Common myeloid progenitor, CD34-positive (primary cell): ENCODE measurements around the gene SCO1.
A peak's percentile ranks its signal among the peaks of the same experiment; 100 is the strongest.
"Not testable (repeated sequence)": the region's sequence is repeated elsewhere in the genome, so short reads cannot be mapped to it uniquely, and the experiment has no call there.

Source experiments
- CTCF ChIA-PET: fragments of 350-600 bp; sonication (Branson Sonifier 250); formaldehyde crosslinking; loops from one replicate; lab custom pipeline; 2021; ENCODE audit warnings: antibody characterized with exemption; lab: Charles Lee
- POLR2A ChIA-PET: fragments of 350-600 bp; sonication (Branson Sonifier 250); formaldehyde crosslinking; loops from one replicate; lab custom pipeline; 2021; ENCODE audit warnings: antibody characterized with exemption; lab: Charles Lee
- DNase-seq, 3 donors: peaks; one replicate each; pipeline versions ENCODE4 v3.0.0 to v3.0.0-alpha.2; 2013
- H3K27ac ChIP-seq, 2 experiments: 1 replicate in 1 of 2; 2 replicates in 1 of 2; pipeline ENCODE4 v1.7.0; 2013; ENCODE audit warnings: inconsistent platforms in 2 of 2, low read length in 2 of 2, mild to moderate bottlenecking in 2 of 2, low read depth in 1 of 2, moderate library complexity in 1 of 2; ENCODE audit not compliant: severe bottlenecking in 2 of 2, insufficient read depth in 1 of 2, poor library complexity in 1 of 2
- H3K27me3 ChIP-seq, 5 experiments: replicated peaks in 2 of 5; 1 replicate in 3 of 5; 2 replicates in 2 of 5; pipeline versions ENCODE4 v1.6.1 to v1.7.0; 2013; ENCODE audit warnings: low read length in 4 of 5, mild to moderate bottlenecking in 2 of 5, moderate library complexity in 2 of 5, inconsistent platforms in 1 of 5; ENCODE audit not compliant: insufficient read depth in 5 of 5, control insufficient read depth in 4 of 5
- H3K36me3 ChIP-seq, 4 experiments: 1 replicate in 2 of 4; 2 replicates in 2 of 4; pipeline versions ENCODE4 v1.6.1 to v1.7.0; 2013; ENCODE audit warnings: low read length in 3 of 4, control low read depth in 1 of 4, mild to moderate bottlenecking in 1 of 4; ENCODE audit not compliant: control insufficient read depth in 4 of 4, insufficient read depth in 4 of 4
- H3K4me1 ChIP-seq, 4 experiments: 1 replicate in 3 of 4; 2 replicates in 1 of 4; pipeline versions ENCODE4 v1.6.1 to v1.7.1; 2013; ENCODE audit warnings: low read length in 3 of 4, mild to moderate bottlenecking in 3 of 4, control low read depth in 1 of 4, inconsistent platforms in 1 of 4, moderate library complexity in 1 of 4; ENCODE audit not compliant: control insufficient read depth in 4 of 4, insufficient read depth in 4 of 4; ENCODE audit errors: control extremely low read depth in 1 of 4
- H3K4me3 ChIP-seq, 7 experiments: 1 replicate in 4 of 7; 2 replicates in 3 of 7; pipeline versions ENCODE4 v1.5.1 to v1.7.0; 2013; ENCODE audit warnings: mild to moderate bottlenecking in 7 of 7, low read length in 6 of 7, moderate library complexity in 6 of 7, inconsistent platforms in 2 of 7, low read depth in 2 of 7, control low read depth in 1 of 7; ENCODE audit not compliant: insufficient read depth in 4 of 7, control insufficient read depth in 1 of 7; ENCODE audit errors: extremely low read depth in 1 of 7
- H3K9me3 ChIP-seq, 5 experiments: 1 replicate in 4 of 5; 2 replicates in 1 of 5; pipeline versions ENCODE4 v1.6.1 to v1.7.1; 2013; ENCODE audit warnings: low read length in 4 of 5, mild to moderate bottlenecking in 2 of 5, inconsistent platforms in 1 of 5, low read depth in 1 of 5, moderate library complexity in 1 of 5; ENCODE audit not compliant: control insufficient read depth in 4 of 5, insufficient read depth in 2 of 5; ENCODE audit errors: control extremely low read depth in 1 of 5
- WGBS: methylation state at CpG from one replicate; pipeline ENCODE4 v1.1.5; 2013; ENCODE audit not compliant: insufficient coverage; 5-methylcytosine and 5-hydroxymethylcytosine counted together

SCO1 gene

DNA sequence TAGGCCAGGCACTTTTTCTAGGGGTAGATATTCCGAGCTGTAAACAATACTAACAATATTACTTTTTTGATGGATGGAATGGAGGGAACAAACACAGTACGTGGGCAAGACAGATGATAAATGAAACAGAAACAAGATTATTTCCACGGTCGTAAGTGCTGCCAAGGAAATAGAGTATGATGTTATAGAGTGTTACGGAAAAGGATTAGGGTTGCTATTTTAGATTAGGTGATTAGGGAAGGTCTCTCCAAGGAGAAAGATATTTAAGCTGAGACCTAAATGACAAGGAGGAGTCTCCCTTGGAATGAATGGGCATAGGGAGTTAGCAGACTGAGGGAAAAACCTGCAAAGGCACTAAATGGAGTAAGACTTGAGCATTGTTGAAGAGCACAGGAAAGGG, 8.4 kb upstream of the SCO1 start:
- H3K4me1 ChIP-seq, result peaks cover 6 to 34% (median 14%) of the 10 kb centered on the region in 4 experiments
- no peaks in the 10 kb centered on the region for H3K9me3 ChIP-seq
- no peaks in the 10 kb centered on the region for H3K27me3 ChIP-seq
- CTCF ChIA-PET, result interaction anchor here (1.8 kb wide), 1 partner anchor 59 kb away, joined by 4 read pairs; no protein-coding TSS in a partner anchor
- WGBS, result 91% methylated on average over 4 of the region's 5 CpGs
- POLR2A ChIA-PET, result no interaction called here
- DNase-seq, result no peak
- no peak overlapping the region for H3K4me3 ChIP-seq
- H3K27ac ChIP-seq, result no peak overlapping the region
- peaks cover 13 to 58% (median 43%) of the 10 kb centered on the region in 4 experiments for H3K36me3 ChIP-seq

DNA sequence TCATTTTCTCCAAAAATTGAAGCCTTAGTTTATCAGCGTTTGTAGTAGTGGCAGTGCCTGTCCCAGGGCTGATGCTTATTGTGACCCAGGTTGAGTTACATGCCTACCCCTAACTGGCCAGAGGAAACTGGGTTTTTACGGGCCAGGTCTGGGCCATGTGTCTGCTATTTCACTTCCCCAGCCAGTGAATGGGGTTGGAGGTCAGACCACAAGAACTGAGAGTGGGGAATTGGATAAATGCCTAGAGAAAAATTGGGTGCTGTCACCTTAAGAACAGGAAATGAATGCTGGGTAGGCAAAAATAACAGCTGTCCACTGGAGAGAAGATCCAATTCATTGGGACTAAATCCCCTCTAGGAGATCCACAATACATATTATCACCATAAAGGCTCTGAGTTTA, 5.2 kb upstream of the SCO1 start:
- ChIA-PET POLR2A (no interaction called here), CTCF (no interaction called here)
- peaks cover 6 to 31% (median 25%) of the 10 kb centered on the region in 4 experiments for H3K36me3 ChIP-seq
- H3K27me3 ChIP-seq, result no peaks in the 10 kb centered on the region
- WGBS, result 29% methylated on average over 2 of the region's 2 CpGs
- H3K4me1 ChIP-seq, result peaks cover 19 to 59% (median 38%) of the 10 kb centered on the region in 4 experiments
- H3K9me3 ChIP-seq, result no peaks in the 10 kb centered on the region
- peak; percentile 13 to 40 (median 25) for DNase-seq
- peak overlapping the region in 1 of 7 experiments; percentile 50 for H3K4me3 ChIP-seq
- H3K27ac ChIP-seq, result peak overlapping the region in 1 of 2 experiments; percentile 52

DNA sequence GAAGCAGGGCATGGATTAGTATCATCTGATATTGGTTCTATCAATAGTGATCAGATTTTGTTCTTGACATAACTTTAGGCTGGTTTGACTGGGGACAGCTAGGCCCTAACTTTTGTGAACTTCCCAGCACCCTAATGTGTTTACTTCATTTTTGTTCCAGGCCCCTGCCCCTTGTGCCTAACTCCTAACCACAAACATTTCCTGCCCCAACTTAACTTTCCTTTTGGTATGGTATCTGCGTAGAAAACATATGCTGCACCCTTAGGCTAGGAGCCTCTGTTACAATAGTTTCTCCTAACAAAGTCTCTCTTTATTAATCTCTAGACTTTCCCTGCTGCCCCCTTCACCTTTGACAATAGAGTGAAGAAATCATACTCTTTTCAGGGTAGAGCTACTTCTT, 2.5 kb upstream of the SCO1 start:
- POLR2A ChIA-PET, result no interaction called here
- peak overlapping the region in 5 of 7 experiments; percentile 27 to 70 (median 52) for H3K4me3 ChIP-seq
- H3K9me3 ChIP-seq, result no peaks in the 10 kb centered on the region
- H3K27ac ChIP-seq, result peak overlapping the region; percentile 59 to 80
- no peaks in the 10 kb centered on the region for H3K27me3 ChIP-seq
- H3K36me3 ChIP-seq, result peaks cover 4 to 10% (median 7%) of the 10 kb centered on the region in 4 experiments
- CTCF ChIA-PET, result interaction anchor here (0.9 to 1.9 kb wide), 5 partner anchors 13 to 37 kb away, joined by 3 to 10 read pairs (median 4); no protein-coding TSS in a partner anchor
- H3K4me1 ChIP-seq, result peaks cover 24 to 67% (median 48%) of the 10 kb centered on the region in 4 experiments
- DNase-seq, result peak; percentile 29 to 63 (median 50)
- WGBS, result 0% methylated on average over 1 of the region's 1 CpG

DNA sequence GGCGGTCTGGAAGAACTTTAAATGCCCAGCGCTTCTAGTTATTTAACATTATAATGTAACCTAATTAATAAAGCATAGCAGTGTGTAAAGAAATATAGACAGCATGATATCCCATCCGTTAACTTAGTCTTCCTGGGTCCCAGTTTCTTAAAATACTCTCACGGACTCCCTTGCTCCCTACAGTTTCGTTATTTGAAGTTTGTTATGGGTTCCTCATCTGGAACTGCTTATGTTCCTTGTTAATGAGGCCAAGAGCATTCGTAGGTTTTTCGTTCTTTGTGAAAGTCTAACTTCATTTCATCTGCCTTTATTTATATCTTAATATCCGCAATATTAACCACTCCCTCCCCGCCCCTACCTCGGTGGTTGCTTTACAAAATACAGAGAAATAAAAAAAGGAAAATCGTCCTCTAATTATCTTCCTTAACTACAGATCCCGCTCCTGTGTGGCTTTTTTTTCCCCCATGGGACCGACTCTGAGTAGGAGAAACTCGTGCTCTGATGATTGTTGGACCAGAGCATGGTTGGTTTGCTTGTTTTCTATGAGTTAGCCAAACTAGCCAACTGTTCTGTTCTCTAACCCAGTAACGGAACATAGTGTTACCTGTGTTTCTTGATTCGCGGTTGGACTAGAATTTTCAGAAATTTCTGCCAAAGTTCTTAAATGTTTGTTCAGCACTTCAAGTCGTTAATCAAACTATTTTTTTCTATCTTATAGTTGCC, 924 bp upstream of the SCO1 start:
- Histone ChIP-seq H3K36me3 (peaks cover 10 to 18% (median 13%) of the 10 kb centered on the region in 4 experiments), H3K27me3 (no peaks in the 10 kb centered on the region), H3K4me1 (peaks cover 24 to 60% (median 48%) of the 10 kb centered on the region in 4 experiments), H3K9me3 (no peaks in the 10 kb centered on the region), H3K27ac (peak overlapping the region; percentile 91 to 95), H3K4me3 (peak overlapping the region; percentile 86 to 100 (median 93))
- POLR2A ChIA-PET, result no interaction called here
- WGBS, result 0% methylated on average over 4 of the region's 18 CpGs
- CTCF ChIA-PET, result no interaction called here
- peak in 1 of 3 donors; percentile 16 for DNase-seq

DNA sequence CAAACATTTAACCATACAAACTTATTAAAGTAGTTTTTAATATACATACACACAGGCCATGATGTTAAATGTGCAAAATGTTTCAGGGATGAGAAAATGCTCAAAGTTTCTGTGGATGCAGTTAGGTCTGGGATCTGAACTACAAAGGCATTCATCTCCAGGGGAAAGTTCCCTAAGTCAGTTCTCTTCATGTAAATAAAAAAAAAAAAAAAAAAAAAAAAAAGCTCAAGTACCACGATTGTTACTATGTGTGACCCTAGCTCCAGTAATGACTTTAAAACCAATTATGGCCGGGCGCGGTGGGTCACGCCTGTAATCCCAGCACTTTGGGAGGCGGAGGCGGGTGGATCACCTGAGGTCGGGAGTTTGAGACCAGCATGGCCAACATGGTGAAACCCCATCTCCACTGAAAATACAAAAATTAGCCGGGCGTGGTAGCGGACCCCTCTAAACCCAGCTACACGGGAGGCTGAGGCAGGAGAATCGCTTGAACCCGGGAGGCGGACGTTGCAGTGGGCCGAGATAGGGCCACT, 1.4 kb downstream of the SCO1 start:
- DNase-seq, H3K9me3 ChIP-seq, H3K27me3 ChIP-seq: not testable (repeated sequence)
- ChIA-PET POLR2A (interaction anchor here (0.9 kb wide), 1 partner anchor 15 kb away, joined by 3 read pairs; no protein-coding TSS in a partner anchor), CTCF (interaction anchor here (0.6 to 4.5 kb wide), 6 partner anchors 11 to 130 kb away, joined by 3 to 31 read pairs (median 3); no protein-coding TSS in a partner anchor)
- H3K4me3 ChIP-seq, result peak overlapping the region in 5 of 7 experiments; percentile 86 to 100 (median 91)
- WGBS, result 95% methylated on average over 13 of the region's 17 CpGs
- peaks cover 18 to 39% (median 35%) of the 10 kb centered on the region in 4 experiments for H3K4me1 ChIP-seq
- peak overlapping the region in 1 of 2 experiments; percentile 95 for H3K27ac ChIP-seq
- H3K36me3 ChIP-seq, result peaks cover 17 to 38% (median 28%) of the 10 kb centered on the region in 4 experiments

DNA sequence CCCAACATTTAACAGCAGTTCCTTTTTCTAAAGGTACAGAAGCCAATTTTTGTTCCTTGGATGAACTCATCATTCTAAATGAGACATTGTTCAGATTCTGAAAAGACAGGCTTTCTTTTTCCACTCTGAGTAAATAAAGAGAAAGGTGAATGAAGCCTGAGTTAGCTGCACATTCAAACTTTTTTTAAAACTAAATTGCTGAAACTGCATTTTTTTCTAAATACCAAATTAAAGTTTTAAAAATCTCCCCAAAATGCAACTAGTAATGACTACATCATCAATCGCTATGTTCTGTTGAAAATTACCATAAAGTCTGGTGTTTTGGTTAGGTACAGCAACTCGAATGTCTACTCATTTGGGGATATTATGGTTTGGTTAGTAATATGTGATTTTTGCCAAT, 9.8 kb downstream of the SCO1 start:
- Histone ChIP-seq H3K36me3 (peaks cover 20 to 75% (median 41%) of the 10 kb centered on the region in 4 experiments), H3K9me3 (no peaks in the 10 kb centered on the region), H3K27me3 (no peaks in the 10 kb centered on the region), H3K27ac (no peak overlapping the region), H3K4me3 (no peak overlapping the region), H3K4me1 (no peaks in the 10 kb centered on the region)
- ChIA-PET CTCF (interaction anchor here (1.2 to 2.5 kb wide), 2 partner anchors 41 to 43 kb away, joined by 3 to 11 read pairs; no protein-coding TSS in a partner anchor), POLR2A (no interaction called here)
- no CpG with 5 or more reads among the region's 2 CpGs for WGBS
- no peak for DNase-seq
